ENCODE data around the gene ANKRD24. TPM values are rescaled to one million over a fixed set of nuclear protein-coding genes. Genes with fewer than 3 reads are reported as not detected.
"Not testable (repeated sequence)": the region's sequence is repeated elsewhere in the genome, so short reads cannot be mapped to it uniquely, and the experiment has no call there.

Gene ANKRD24
- polyA plus RNA-seq (2013, experiment 1 of 2), result 0.88 TPM
- 0.76 TPM for polyA plus RNA-seq (2013, experiment 2 of 2)

DNA sequence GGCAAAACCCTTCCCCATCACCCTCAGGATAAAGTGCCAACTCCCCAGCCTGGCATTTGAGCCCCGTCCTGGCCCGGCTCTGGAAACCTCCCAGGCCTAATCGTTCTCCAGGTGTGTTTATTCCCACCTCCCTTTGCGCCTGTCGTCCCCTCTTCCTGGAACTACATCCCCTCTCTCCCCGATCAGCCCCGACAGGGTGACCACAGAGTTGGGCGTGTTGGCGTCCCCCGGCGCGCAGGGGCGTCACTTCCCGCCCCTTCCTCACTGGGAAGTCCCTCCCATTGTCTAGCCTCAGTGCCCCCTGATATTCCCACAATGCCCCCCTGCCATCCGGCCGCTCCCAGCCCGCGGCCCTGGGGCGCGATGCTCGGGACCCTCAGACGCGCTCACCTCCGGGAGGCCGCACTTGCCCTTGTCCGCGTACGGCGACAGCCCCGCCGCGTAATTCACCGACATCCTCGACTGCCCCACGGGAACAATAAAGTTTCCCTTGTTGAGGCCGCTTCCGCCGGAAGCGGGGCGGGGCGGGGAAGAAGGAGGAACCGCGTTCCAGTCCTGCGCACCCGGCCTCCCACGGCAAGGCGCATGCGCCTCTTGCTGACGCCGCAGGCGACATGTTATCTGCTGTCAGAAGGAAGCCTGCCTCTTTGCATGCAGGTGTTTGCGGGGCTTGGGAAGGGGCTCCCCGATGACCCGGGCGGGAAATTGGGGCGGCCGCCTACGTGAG, at the start of gene ANKRD24, which contains the start of gene SIRT6:
Gene ANKRD24 (plus strand): TSS at position 606 of the 727 bp plus-strand sequence. CDS start 3,737 bp downstream, outside the sequence.
Gene SIRT6 (minus strand): TSS at position 480 of the 727 bp plus-strand sequence. CDS start 24 bp downstream, at position 456.
- Histone ChIP-seq H3K9me3 (ENCODE audit: control insufficient read depth, low read length) (no peaks in the 10 kb centered on the region), H3K4me3 (ENCODE audit: extremely low read depth, insufficient read depth, low read length, poor library complexity, severe bottlenecking) (peak within 1 kb of the TSS; percentile 94), H3K36me3 (ENCODE audit: control insufficient read depth, insufficient read depth, low read length) (peaks cover 10% of the 10 kb centered on the region), H3K27ac (ENCODE audit: low read depth, low read length, severe bottlenecking) (no peak within 1 kb of the TSS), H3K4me1 (ENCODE audit: control insufficient read depth, insufficient read depth, low read length, poor library complexity, severe bottlenecking) (no peaks in the 10 kb centered on the region)
- WGBS, 2 experiments (ENCODE audit: insufficient coverage in 2 of 2), result 0 to 1% methylated on average over 27 to 58 of the region's 58 CpGs

GRCh38 chr19:4134351-4134750, 48.1 kb upstream of the ANKRD24 start:
- Histone ChIP-seq H3K27ac (ENCODE audit: low read depth, low read length, severe bottlenecking) (no peak overlapping the region), H3K9me3 (ENCODE audit: control insufficient read depth, low read length) (no peaks in the 10 kb centered on the region), H3K4me1 (ENCODE audit: control insufficient read depth, insufficient read depth, low read length, poor library complexity, severe bottlenecking) (peaks cover 4% of the 10 kb centered on the region), H3K36me3 (ENCODE audit: control insufficient read depth, insufficient read depth, low read length) (no peaks in the 10 kb centered on the region), H3K4me3 (ENCODE audit: extremely low read depth, insufficient read depth, low read length, poor library complexity, severe bottlenecking) (no peak overlapping the region)
- 71 to 77% methylated on average over 6 of the region's 6 CpGs for WGBS, 2 experiments (ENCODE audit: insufficient coverage in 2 of 2)

GRCh38 chr19:4135386-4135785, 47.1 kb upstream of the ANKRD24 start:
- H3K4me1 ChIP-seq (ENCODE audit: control insufficient read depth, insufficient read depth, low read length, poor library complexity, severe bottlenecking); H3K27ac ChIP-seq (ENCODE audit: low read depth, low read length, severe bottlenecking); H3K36me3 ChIP-seq (ENCODE audit: control insufficient read depth, insufficient read depth, low read length); H3K4me3 ChIP-seq (ENCODE audit: extremely low read depth, insufficient read depth, low read length, poor library complexity, severe bottlenecking); H3K9me3 ChIP-seq (ENCODE audit: control insufficient read depth, low read length): not testable (repeated sequence)
- WGBS, 2 experiments (ENCODE audit: insufficient coverage in 2 of 2), result 90 to 100% methylated on average over 7 to 8 of the region's 9 CpGs

DNA sequence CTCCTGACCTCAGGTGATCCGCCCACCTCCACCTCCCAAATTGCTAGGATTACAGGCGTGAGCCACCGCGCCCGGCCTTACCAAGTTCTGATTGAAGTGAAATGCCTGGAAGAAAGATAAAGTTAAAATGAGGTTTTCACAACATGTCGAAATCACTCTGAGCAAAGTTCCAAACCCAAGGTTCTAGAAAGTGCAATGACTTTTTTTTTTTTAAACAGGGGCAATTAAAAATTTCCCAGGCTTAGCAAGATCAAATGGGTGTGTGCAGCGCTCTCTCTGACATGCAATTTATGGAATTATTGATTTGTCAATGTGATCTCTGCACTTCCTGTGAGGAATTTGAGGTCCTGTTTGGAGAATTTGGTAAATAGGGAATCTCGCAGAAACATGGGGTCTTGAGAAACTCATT, 45.8 kb upstream of the ANKRD24 start:
- Histone ChIP-seq H3K4me3 (ENCODE audit: extremely low read depth, insufficient read depth, low read length, poor library complexity, severe bottlenecking) (no peak overlapping the region), H3K36me3 (ENCODE audit: control insufficient read depth, insufficient read depth, low read length) (no peaks in the 10 kb centered on the region), H3K4me1 (ENCODE audit: control insufficient read depth, insufficient read depth, low read length, poor library complexity, severe bottlenecking) (no peaks in the 10 kb centered on the region), H3K27ac (ENCODE audit: low read depth, low read length, severe bottlenecking) (no peak overlapping the region), H3K9me3 (ENCODE audit: control insufficient read depth, low read length) (no peaks in the 10 kb centered on the region)
- WGBS, 2 experiments (ENCODE audit: insufficient coverage in 2 of 2), result 87 to 94% methylated on average over 3 to 6 of the region's 8 CpGs

DNA sequence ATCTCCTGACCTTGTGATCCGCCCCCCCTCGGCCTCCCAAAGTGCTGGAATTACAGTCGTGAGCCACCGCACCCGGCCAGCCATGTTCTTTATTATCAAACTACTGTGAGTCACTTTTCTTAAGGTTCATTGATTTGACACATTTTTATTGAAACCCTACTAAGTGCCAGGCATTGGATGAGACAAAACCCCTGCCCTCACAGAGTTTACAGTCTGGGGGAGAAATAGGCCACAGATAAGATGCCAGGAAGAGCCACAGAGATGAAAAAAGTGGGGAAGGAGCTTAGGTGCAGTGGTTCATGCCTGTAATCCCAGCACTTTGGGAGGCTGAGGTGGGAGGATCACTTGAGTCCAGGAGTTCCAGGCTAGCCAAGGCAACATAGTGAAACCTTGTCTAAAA, 44.0 kb upstream of the ANKRD24 start:
- H3K36me3 ChIP-seq (ENCODE audit: control insufficient read depth, insufficient read depth, low read length), result no peaks in the 10 kb centered on the region
- no peak overlapping the region for H3K4me3 ChIP-seq (ENCODE audit: extremely low read depth, insufficient read depth, low read length, poor library complexity, severe bottlenecking)
- H3K9me3 ChIP-seq (ENCODE audit: control insufficient read depth, low read length), result no peaks in the 10 kb centered on the region
- H3K4me1 ChIP-seq (ENCODE audit: control insufficient read depth, insufficient read depth, low read length, poor library complexity, severe bottlenecking), result no peaks in the 10 kb centered on the region
- H3K27ac ChIP-seq (ENCODE audit: low read depth, low read length, severe bottlenecking), result no peak overlapping the region
- WGBS, 2 experiments (ENCODE audit: insufficient coverage in 2 of 2), result 74 to 100% methylated on average over 3 to 5 of the region's 5 CpGs

DNA sequence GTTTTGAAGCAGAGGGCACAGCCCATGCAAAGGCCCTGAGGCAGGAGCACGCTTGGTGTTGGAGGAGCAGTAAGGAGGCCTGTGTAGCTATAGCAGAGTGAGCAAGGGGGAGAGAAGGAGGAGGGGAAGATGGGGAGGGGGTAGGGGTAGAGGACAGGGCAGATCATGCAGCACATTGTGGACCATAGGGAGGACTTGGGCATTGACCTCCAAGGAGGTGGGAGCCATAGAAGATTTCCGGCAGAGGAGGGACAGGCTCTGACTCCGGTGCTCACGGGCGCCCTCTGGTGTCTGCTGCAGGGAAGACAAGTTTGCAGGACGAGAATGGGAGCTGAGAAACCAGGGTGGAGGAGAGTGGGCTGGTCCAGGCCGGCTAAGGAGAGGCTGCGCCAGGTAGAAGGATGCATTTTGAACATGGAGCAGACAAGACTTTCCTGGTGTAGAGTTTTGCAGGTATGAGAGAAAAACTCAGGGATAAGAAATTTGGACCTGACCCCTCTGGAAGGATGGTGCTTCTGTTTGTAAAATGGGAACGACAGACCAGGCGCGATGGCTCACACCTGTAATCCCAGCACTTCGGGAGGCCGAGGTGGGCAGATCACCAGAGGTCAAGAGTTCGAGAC, 42.8 kb upstream of the ANKRD24 start:
- Histone ChIP-seq H3K4me3 (ENCODE audit: extremely low read depth, insufficient read depth, low read length, poor library complexity, severe bottlenecking) (no peak overlapping the region), H3K9me3 (ENCODE audit: control insufficient read depth, low read length) (no peaks in the 10 kb centered on the region), H3K36me3 (ENCODE audit: control insufficient read depth, insufficient read depth, low read length) (no peaks in the 10 kb centered on the region), H3K4me1 (ENCODE audit: control insufficient read depth, insufficient read depth, low read length, poor library complexity, severe bottlenecking) (no peaks in the 10 kb centered on the region), H3K27ac (ENCODE audit: low read depth, low read length, severe bottlenecking) (no peak overlapping the region)
- WGBS, 2 experiments (ENCODE audit: insufficient coverage in 2 of 2), result 39 to 43% methylated on average over 10 to 13 of the region's 14 CpGs

GRCh38 chr19:4140237-4140711, 42.2 kb upstream of the ANKRD24 start:
- WGBS, 2 experiments (ENCODE audit: insufficient coverage in 2 of 2), result 74 to 92% methylated on average over 4 to 6 of the region's 12 CpGs
- H3K36me3 ChIP-seq (ENCODE audit: control insufficient read depth, insufficient read depth, low read length), result no peaks in the 10 kb centered on the region
- no peak overlapping the region for H3K27ac ChIP-seq (ENCODE audit: low read depth, low read length, severe bottlenecking)
- no peaks in the 10 kb centered on the region for H3K9me3 ChIP-seq (ENCODE audit: control insufficient read depth, low read length)
- no peak overlapping the region for H3K4me3 ChIP-seq (ENCODE audit: extremely low read depth, insufficient read depth, low read length, poor library complexity, severe bottlenecking)
- no peaks in the 10 kb centered on the region for H3K4me1 ChIP-seq (ENCODE audit: control insufficient read depth, insufficient read depth, low read length, poor library complexity, severe bottlenecking)

- not testable (repeated sequence) for H3K36me3 ChIP-seq (ENCODE audit: control insufficient read depth, insufficient read depth, low read length); H3K9me3 ChIP-seq (ENCODE audit: control insufficient read depth, low read length); H3K4me1 ChIP-seq (ENCODE audit: control insufficient read depth, insufficient read depth, low read length, poor library complexity, severe bottlenecking); H3K4me3 ChIP-seq (ENCODE audit: extremely low read depth, insufficient read depth, low read length, poor library complexity, severe bottlenecking); H3K27ac ChIP-seq (ENCODE audit: low read depth, low read length, severe bottlenecking)
- 83% methylated on average over 1 of the region's 1 CpG; no CpG with 5 or more reads in 1 of the 2 experiments for WGBS, 2 experiments (ENCODE audit: insufficient coverage in 2 of 2)
These were observed 39.6 kb upstream of the ANKRD24 start for GRCh38 chr19:4142916-4143315.

GRCh38 chr19:4144666-4145249, 37.7 kb upstream of the ANKRD24 start:
- Histone ChIP-seq H3K9me3 (ENCODE audit: control insufficient read depth, low read length) (no peaks in the 10 kb centered on the region), H3K27ac (ENCODE audit: low read depth, low read length, severe bottlenecking) (no peak overlapping the region)

DNA sequence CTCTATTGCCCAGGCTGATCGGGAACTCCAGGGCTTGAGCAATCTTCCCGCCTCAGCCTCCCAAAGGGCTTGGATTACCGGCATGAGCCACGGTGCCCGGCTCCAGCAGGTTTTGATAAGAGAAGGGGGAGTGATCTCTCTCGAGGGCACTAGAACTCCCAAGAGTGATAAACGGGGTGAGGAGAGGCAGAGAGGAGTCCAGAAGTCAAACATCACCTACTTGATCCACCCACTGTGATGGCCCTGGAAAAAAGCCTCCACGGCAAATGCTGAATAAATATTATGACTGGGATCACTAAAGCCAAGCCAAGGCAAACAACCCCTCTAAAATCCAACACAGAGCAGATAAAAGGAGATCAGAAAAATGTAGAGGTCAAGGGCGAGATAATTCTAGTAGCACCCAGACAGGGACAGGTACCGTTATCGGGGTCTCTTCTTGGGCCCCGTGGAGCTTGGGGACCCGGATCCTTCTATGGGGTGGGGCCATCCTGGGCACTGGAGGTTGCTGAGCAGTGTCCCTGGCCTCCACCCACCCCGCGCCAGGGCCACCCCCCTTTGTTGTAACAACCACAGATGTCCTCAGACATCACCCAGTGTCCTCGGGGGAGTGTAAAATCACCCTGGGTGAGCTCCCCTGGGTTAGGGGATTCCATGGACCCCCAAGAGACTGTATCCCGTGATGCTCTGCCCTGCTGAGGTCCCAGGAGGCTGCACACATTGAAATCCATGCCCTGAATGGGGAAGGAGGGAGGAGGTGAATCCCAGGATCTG, 32.8 kb upstream of the ANKRD24 start:
- WGBS, 2 experiments (ENCODE audit: insufficient coverage in 2 of 2), result 83 to 84% methylated on average over 13 of the region's 17 CpGs
- Histone ChIP-seq H3K27ac (ENCODE audit: low read depth, low read length, severe bottlenecking) (no peak overlapping the region), H3K9me3 (ENCODE audit: control insufficient read depth, low read length) (no peaks in the 10 kb centered on the region), H3K4me1 (ENCODE audit: control insufficient read depth, insufficient read depth, low read length, poor library complexity, severe bottlenecking) (peaks cover 4% of the 10 kb centered on the region), H3K36me3 (ENCODE audit: control insufficient read depth, insufficient read depth, low read length) (no peaks in the 10 kb centered on the region), H3K4me3 (ENCODE audit: extremely low read depth, insufficient read depth, low read length, poor library complexity, severe bottlenecking) (no peak overlapping the region)

More at GRCh38 chr19:4144666-4145249, 37.7 kb upstream of the ANKRD24 start:
- 14 to 19% methylated on average over 1 to 5 of the region's 7 CpGs for WGBS, 2 experiments (ENCODE audit: insufficient coverage in 2 of 2)
- Histone ChIP-seq H3K4me1 (ENCODE audit: control insufficient read depth, insufficient read depth, low read length, poor library complexity, severe bottlenecking) (peaks cover 4% of the 10 kb centered on the region), H3K4me3 (ENCODE audit: extremely low read depth, insufficient read depth, low read length, poor library complexity, severe bottlenecking) (no peak overlapping the region), H3K36me3 (ENCODE audit: control insufficient read depth, insufficient read depth, low read length) (no peaks in the 10 kb centered on the region)

Measured in mesodermal cell (in vitro differentiated cells).